ENCODE data around the gene ZNF366. TPM values are rescaled to one million over a fixed set of nuclear protein-coding genes. Genes with fewer than 3 reads are reported as not detected.

Gene ZNF366
- total RNA-seq, 6 experiments from 2014 or later = 0.77 to 2.3 (median 1.2) TPM

DNA sequence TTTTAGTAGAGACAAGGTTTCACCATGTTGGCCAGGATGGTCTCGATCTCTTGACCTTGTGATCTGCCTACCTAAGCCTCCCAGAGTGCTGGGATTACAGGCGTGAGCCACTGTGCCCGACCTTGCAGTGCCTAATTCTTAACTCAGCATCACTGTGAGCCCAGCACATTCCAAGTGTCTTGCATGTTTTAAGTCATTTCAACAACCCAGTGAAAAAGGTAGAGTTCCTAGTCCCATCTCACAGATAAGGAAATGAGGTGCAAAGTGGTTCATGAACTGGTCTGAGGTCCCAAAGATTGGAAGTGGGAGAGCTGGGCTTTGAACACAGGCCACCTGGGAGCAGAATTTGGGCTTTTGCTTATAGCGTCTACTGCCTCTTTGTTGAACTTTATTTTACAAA is 68.0 kb downstream of the ZNF366 start:
- TF ChIP-seq, protein P1, sequence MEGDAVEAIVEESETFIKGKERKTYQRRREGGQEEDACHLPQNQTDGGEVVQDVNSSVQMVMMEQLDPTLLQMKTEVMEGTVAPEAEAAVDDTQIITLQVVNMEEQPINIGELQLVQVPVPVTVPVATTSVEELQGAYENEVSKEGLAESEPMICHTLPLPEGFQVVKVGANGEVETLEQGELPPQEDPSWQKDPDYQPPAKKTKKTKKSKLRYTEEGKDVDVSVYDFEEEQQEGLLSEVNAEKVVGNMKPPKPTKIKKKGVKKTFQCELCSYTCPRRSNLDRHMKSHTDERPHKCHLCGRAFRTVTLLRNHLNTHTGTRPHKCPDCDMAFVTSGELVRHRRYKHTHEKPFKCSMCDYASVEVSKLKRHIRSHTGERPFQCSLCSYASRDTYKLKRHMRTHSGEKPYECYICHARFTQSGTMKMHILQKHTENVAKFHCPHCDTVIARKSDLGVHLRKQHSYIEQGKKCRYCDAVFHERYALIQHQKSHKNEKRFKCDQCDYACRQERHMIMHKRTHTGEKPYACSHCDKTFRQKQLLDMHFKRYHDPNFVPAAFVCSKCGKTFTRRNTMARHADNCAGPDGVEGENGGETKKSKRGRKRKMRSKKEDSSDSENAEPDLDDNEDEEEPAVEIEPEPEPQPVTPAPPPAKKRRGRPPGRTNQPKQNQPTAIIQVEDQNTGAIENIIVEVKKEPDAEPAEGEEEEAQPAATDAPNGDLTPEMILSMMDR (IDR thresholded peaks at IDR 0.05) = no peak
- TF ChIP-seq POLR2A (IDR thresholded peaks at IDR 0.05) = no peak
- H3K27me3 ChIP-seq = no peaks in the 10 kb centered on the region
- no peak overlapping the region for H3K27ac ChIP-seq
- ATAC-seq = no peak
- WGBS (ENCODE audit: insufficient coverage, low coverage, low lambda C conversion rate, missing lambda C conversion rate) = 83% methylated on average over 3 of the region's 4 CpGs
- H3K4me3 ChIP-seq = no peak overlapping the region
- no peaks in the 10 kb centered on the region for H3K4me1 ChIP-seq
- no peak for DNase-seq
- intact Hi-C loops (cut with DNase I) = no loop called here
- H3K36me3 ChIP-seq = no peaks in the 10 kb centered on the region
- H3K9me3 ChIP-seq = no peaks in the 10 kb centered on the region

DNA sequence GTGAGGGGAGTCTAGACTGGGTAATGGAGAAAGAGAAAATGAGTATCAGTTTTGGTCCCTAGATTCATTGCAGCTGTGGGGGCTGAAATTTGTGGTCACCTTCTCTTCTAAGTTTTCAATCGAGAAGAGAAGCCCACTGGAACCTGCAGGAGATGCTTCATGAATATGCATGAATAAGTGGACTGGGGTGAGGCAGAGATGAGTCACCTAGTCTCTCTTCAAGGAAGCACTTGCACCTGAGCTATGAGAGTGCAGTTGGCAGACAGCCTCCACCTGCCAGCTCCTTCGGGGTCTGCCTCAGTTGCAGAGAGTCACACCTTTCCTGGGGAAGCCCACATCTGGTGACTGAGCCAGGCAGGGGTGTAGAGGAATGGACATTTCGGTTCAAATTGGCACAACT is 69.1 kb downstream of the ZNF366 start:
- intact Hi-C loops (cut with DNase I) = no loop called here

DNA sequence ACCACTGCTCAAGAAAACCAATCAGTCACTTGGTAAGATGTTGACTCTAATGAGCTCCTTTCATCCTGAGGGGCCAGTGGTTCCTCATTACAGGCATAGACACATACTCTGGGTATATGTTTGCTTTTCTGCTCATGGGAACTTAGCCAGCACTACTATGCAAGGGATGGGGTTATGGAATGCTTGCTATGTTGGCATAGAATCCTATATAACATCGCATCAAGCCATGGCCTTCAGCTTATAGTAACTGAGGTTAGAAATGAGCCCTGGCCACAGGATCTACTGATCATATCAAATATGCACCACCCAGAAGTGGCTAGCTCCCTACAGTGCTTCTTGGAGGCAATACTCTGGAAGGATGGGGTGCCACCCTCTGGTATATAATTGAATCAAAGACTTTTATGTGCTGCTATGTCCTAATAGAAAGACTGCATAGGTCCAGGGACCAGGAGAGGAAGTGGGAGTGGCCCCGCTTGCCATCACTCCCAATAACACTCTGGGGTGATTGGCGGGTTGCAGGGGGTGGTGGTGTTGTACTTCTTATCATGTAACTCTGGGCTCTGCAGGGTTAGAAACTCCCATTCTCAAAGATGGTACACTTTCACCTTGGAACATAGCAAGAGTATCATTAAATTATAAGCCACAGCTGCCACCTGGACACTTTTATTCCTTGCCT is 70.3 kb downstream of the ZNF366 start:
- Histone ChIP-seq H3K4me1 (no peaks in the 10 kb centered on the region), H3K27me3 (no peaks in the 10 kb centered on the region), H3K9me3 (no peaks in the 10 kb centered on the region), H3K36me3 (no peaks in the 10 kb centered on the region), H3K27ac (no peak overlapping the region), H3K4me3 (no peak overlapping the region)
- no peak for DNase-seq
- no peak for ATAC-seq
- TF ChIP-seq, protein P1 (IDR thresholded peaks at IDR 0.05) = no peak
- TF ChIP-seq POLR2A (IDR thresholded peaks at IDR 0.05) = no peak
- intact Hi-C loops (cut with DNase I) = no loop called here
- WGBS (ENCODE audit: insufficient coverage, low coverage, low lambda C conversion rate, missing lambda C conversion rate) = 94% methylated on average over 3 of the region's 3 CpGs

More for the DNA sequence above, 69.1 kb downstream of the ZNF366 start:
- Histone ChIP-seq H3K4me1 (no peaks in the 10 kb centered on the region), H3K27me3 (no peaks in the 10 kb centered on the region), H3K9me3 (no peaks in the 10 kb centered on the region), H3K4me3 (no peak overlapping the region), H3K27ac (no peak overlapping the region), H3K36me3 (no peaks in the 10 kb centered on the region)
- ATAC-seq = no peak
- TF ChIP-seq POLR2A (IDR thresholded peaks at IDR 0.05) = no peak
- TF ChIP-seq, protein P1 (IDR thresholded peaks at IDR 0.05) = no peak
- DNase-seq = no peak
- 43% methylated on average over 1 of the region's 3 CpGs for WGBS (ENCODE audit: insufficient coverage, low coverage, low lambda C conversion rate, missing lambda C conversion rate)

DNA sequence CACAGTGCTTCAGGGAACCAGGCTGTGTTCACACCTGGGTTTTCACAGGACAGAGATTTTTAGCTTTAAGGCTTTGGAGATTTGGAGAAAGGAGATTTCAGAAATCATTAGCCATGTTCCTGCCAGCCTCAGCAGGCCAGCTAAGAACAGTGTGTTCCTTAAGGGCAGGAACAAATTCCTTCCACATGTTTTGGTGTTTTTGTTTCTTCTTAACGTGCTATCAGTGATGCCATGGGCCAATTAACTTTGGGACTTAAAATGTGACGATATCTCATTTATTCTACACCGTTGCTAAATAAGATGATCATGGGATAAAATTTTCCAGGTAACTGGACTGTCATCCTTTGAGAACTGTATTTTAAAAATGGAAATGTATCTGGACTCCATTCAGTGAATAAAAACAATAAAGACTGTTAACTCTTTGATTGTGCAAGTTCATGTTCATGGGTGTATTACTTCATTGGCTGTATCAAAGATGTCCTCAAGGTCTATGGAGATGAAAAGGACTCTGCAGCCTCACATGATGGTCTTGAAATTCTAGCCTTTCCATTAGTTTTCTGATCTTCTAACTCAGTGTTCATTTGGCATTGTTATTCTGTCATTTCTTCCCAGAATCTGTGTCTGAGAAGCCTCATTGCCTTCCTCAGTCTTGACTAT is 72.3 kb downstream of the ZNF366 start:
- Histone ChIP-seq H3K4me3 (no peak overlapping the region), H3K9me3 (no peaks in the 10 kb centered on the region), H3K27ac (no peak overlapping the region), H3K27me3 (no peaks in the 10 kb centered on the region), H3K4me1 (no peaks in the 10 kb centered on the region), H3K36me3 (no peaks in the 10 kb centered on the region)
- ATAC-seq (no peak), DNase-seq (no peak)
- intact Hi-C loops (cut with DNase I) = no loop called here
- 54% methylated on average over 3 of the region's 3 CpGs for WGBS (ENCODE audit: insufficient coverage, low coverage, low lambda C conversion rate, missing lambda C conversion rate)
- TF ChIP-seq, protein P1 (IDR thresholded peaks at IDR 0.05) = no peak
- no peak for TF ChIP-seq POLR2A (IDR thresholded peaks at IDR 0.05)

Measured in right lobe of liver (tissue), 6 donors.